Astrocyte (in vitro differentiated cells and primary cell): ENCODE data around the gene COG5. TPM values are rescaled to one million over a fixed set of nuclear protein-coding genes. Genes with fewer than 3 reads are reported as not detected.

Source experiments
- DNase-seq: peaks from one replicate; pipeline ENCODE4 v3.0.0-alpha.2; 2010; ENCODE audit warnings: low read depth
- FAIRE-seq: peaks from 2 replicates; lab custom pipeline; 2011; peaks lifted over from hg19 to GRCh38; lab: Jason Lieb, UNC
- H2AFZ ChIP-seq: 2 replicates; pipeline ENCODE4 v1.6.0; 2012; ENCODE audit warnings: low read depth, low read length, inconsistent platforms
- H3K27ac ChIP-seq: 2 replicates; pipeline ENCODE4 v1.5.1; 2011; ENCODE audit warnings: low read depth, low read length, inconsistent platforms
- H3K27me3 ChIP-seq: 2 replicates; pipeline ENCODE4 v1.6.0; 2011; ENCODE audit warnings: low read length, inconsistent platforms; ENCODE audit not compliant: insufficient read depth
- H3K36me3 ChIP-seq: 2 replicates; pipeline ENCODE4 v1.5.1; 2011; ENCODE audit warnings: low read length, inconsistent platforms; ENCODE audit not compliant: insufficient read depth
- H3K4me1 ChIP-seq: 2 replicates; pipeline ENCODE4 v1.5.1; 2011; ENCODE audit warnings: low read length, inconsistent platforms; ENCODE audit not compliant: insufficient read depth
- H3K4me2 ChIP-seq: 2 replicates; pipeline ENCODE4 v1.6.0; 2012; ENCODE audit warnings: low read length, inconsistent platforms
- H3K4me3 ChIP-seq: 2 replicates; pipeline ENCODE4 v1.5.1; 2011; ENCODE audit warnings: low read depth, mild to moderate bottlenecking, low read length, inconsistent platforms; ENCODE audit not compliant: insufficient read depth
- H3K79me2 ChIP-seq: 2 replicates; pipeline ENCODE4 v1.6.0; 2012; ENCODE audit warnings: mild to moderate bottlenecking, low read length, inconsistent platforms; ENCODE audit not compliant: insufficient read depth
- H3K9ac ChIP-seq: 2 replicates; pipeline ENCODE4 v1.6.0; 2012; ENCODE audit warnings: mild to moderate bottlenecking, low read length, inconsistent platforms
- H3K9me3 ChIP-seq: 2 replicates; pipeline ENCODE4 v1.5.1; 2012; ENCODE audit warnings: low read depth, mild to moderate bottlenecking, low read length, inconsistent platforms; ENCODE audit not compliant: insufficient read depth
- H4K20me1 ChIP-seq: 2 replicates; pipeline ENCODE4 v1.6.0; 2012; ENCODE audit warnings: low read length, inconsistent platforms; ENCODE audit not compliant: insufficient read depth
- H3K27ac Mint-ChIP-seq: one replicate; pipeline ENCODE4 v1.8.0; 2021; ENCODE audit warnings: mild to moderate bottlenecking, mixed read lengths; ENCODE audit not compliant: unreplicated experiment
- H3K27me3 Mint-ChIP-seq: one replicate; pipeline ENCODE4 v1.8.0; 2021; ENCODE audit warnings: low read depth, mixed read lengths; ENCODE audit not compliant: unreplicated experiment
- H3K36me3 Mint-ChIP-seq: one replicate; pipeline ENCODE4 v1.8.0; 2021; ENCODE audit warnings: low read depth, mixed read lengths; ENCODE audit not compliant: unreplicated experiment
- H3K4me1 Mint-ChIP-seq: one replicate; pipeline ENCODE4 v1.8.0; 2021; ENCODE audit warnings: low read depth, mixed read lengths; ENCODE audit not compliant: unreplicated experiment
- H3K4me3 Mint-ChIP-seq: one replicate; pipeline ENCODE4 v1.8.0; 2021; ENCODE audit warnings: mild to moderate bottlenecking, moderate library complexity, mixed read lengths; ENCODE audit not compliant: unreplicated experiment
- H3K9me3 Mint-ChIP-seq: one replicate; pipeline ENCODE4 v1.8.0; 2021; ENCODE audit warnings: mild to moderate bottlenecking, mixed read lengths; ENCODE audit not compliant: unreplicated experiment
- EZH2 ChIP-seq: IDR thresholded peaks from 2 replicates; pipeline ENCODE4 v1.6.1; 2012; ENCODE audit warnings: mild to moderate bottlenecking, low read length, inconsistent platforms; ENCODE audit not compliant: insufficient read depth
- total RNA-seq: library from RNA; stranded (reverse); gene quantifications from 2 replicates; pipeline ENCODE4 v1.2.1, GENCODE V29; 2021
- TF ChIP-seq, protein P1 (sequence below): IDR thresholded peaks from 2 replicates; pipeline ENCODE4 v1.5.1; 2011; ENCODE audit warnings: low read depth, mild to moderate bottlenecking, inconsistent platforms, low read length, moderate library complexity; ENCODE audit not compliant: insufficient read depth

Gene COG5
- total RNA-seq, 1 donor from 2014 or later, result 57.1 TPM

DNA sequence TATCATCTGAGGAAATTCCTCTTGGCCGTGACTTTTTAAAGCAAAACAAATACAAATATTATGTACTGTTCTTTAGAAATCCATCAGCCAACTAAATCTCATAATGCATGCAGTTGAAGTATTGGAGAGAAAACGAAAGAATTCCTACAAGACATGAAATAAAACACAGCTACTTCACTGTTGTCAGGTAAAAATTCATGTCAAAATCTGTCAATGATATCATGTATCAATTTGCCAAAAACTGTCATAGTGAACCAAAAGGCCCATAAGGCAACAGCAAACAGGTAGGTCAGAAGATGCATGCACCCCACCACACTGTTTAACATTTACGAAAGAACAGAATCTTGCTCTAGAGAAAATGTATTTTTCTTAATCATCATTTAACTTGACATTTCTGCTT, 91.6 kb downstream of the COG5 start:
- H3K4me3 ChIP-seq, result no peak overlapping the region
- H3K9ac ChIP-seq, result no peak overlapping the region
- no peak for FAIRE-seq
- Mint-ChIP-seq H3K27ac (no peak overlapping the region), H3K4me3 (no peak overlapping the region), H3K4me1 (peaks cover 3% of the 10 kb centered on the region), H3K36me3 (no peaks in the 10 kb centered on the region), H3K9me3 (no peaks in the 10 kb centered on the region), H3K27me3 (no peaks in the 10 kb centered on the region)
- no peak overlapping the region for H3K4me2 ChIP-seq
- no peaks in the 10 kb centered on the region for H3K9me3 ChIP-seq
- H3K79me2 ChIP-seq, result no peaks in the 10 kb centered on the region
- peaks cover 6% of the 10 kb centered on the region for H4K20me1 ChIP-seq
- no peak for TF ChIP-seq EZH2
- TF ChIP-seq, protein P1, sequence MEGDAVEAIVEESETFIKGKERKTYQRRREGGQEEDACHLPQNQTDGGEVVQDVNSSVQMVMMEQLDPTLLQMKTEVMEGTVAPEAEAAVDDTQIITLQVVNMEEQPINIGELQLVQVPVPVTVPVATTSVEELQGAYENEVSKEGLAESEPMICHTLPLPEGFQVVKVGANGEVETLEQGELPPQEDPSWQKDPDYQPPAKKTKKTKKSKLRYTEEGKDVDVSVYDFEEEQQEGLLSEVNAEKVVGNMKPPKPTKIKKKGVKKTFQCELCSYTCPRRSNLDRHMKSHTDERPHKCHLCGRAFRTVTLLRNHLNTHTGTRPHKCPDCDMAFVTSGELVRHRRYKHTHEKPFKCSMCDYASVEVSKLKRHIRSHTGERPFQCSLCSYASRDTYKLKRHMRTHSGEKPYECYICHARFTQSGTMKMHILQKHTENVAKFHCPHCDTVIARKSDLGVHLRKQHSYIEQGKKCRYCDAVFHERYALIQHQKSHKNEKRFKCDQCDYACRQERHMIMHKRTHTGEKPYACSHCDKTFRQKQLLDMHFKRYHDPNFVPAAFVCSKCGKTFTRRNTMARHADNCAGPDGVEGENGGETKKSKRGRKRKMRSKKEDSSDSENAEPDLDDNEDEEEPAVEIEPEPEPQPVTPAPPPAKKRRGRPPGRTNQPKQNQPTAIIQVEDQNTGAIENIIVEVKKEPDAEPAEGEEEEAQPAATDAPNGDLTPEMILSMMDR, result no peak
- H3K4me1 ChIP-seq, result no peaks in the 10 kb centered on the region
- no peak for DNase-seq
- H3K27me3 ChIP-seq, result no peaks in the 10 kb centered on the region
- H2AFZ ChIP-seq, result no peak overlapping the region
- no peak overlapping the region for H3K27ac ChIP-seq
- H3K36me3 ChIP-seq, result no peaks in the 10 kb centered on the region

DNA sequence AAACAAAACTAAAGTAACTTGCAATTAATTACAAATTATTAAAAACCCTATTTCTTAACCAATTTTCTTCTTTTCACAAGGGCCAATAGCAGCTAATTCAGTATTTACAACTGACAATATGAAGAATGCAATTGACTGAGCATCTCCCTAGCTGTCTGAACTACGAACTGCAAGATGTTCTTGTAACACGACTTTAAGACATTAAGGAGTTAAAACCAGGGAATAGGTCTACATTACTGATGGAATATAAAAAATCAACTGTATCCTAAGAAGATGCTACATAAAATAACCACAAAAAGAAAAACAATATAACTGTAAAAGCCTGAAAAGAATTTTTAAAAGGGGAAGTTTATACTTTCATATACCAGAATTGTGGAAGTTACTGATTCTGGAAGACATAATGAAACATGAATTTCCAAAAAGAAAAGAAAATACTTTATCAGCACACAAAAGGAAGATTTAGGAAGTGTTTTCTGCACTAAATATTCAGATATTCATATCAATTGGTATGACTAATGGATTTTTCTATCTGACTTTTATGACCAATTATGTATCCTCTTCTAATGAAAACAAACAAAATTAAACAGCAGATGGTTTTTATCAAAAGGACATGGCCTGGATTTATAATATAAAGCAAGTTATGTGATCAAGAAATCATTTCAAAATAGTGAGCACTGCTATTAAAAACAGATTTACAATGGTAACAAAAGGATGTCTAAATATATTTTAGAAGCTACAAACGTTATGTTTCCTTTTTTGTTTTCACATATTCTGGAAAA, 92.2 kb downstream of the COG5 start:
- H3K9me3 Mint-ChIP-seq, result no peaks in the 10 kb centered on the region
- no peak overlapping the region for H3K27ac Mint-ChIP-seq
- H3K4me1 Mint-ChIP-seq, result peaks cover 3% of the 10 kb centered on the region
- H3K27me3 Mint-ChIP-seq, result no peaks in the 10 kb centered on the region
- Histone ChIP-seq H3K9ac (no peak overlapping the region), H3K27ac (no peak overlapping the region), H3K4me2 (no peak overlapping the region), H3K9me3 (no peaks in the 10 kb centered on the region), H2AFZ (no peak overlapping the region), H3K4me1 (no peaks in the 10 kb centered on the region), H4K20me1 (peaks cover 6% of the 10 kb centered on the region), H3K79me2 (no peaks in the 10 kb centered on the region), H3K4me3 (no peak overlapping the region), H3K27me3 (no peaks in the 10 kb centered on the region), H3K36me3 (no peaks in the 10 kb centered on the region)
- H3K4me3 Mint-ChIP-seq, result no peak overlapping the region
- FAIRE-seq (no peak), DNase-seq (no peak)
- TF ChIP-seq, protein P1, result no peak
- no peak for TF ChIP-seq EZH2
- H3K36me3 Mint-ChIP-seq, result no peaks in the 10 kb centered on the region

DNA sequence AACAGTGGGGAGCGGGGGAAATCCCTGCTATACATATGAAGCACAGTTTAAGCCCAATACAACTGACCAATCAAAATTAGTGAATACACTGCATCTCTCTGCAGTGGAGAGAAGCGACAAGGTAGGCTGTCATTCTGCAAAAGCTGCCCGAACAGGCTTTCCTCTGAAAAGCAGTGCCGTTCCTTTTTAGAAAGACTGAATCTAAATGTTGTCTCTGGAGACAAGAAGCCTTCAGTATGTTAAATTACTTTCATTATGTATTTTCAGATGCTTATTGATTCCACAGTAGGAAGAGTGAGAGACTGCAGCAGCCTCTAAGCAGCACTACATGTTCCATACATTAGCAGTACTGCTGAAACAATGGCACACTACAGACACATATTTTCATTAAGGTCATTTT, 93.8 kb downstream of the COG5 start, which contains the start of gene GPR22:
GPR22 (plus strand) TSS at position 129 of the 400 bp plus-strand sequence. CDS start 4,004 bp downstream, outside the sequence.
- Histone ChIP-seq H2AFZ (no peak within 1 kb of the TSS), H4K20me1 (peaks cover 6% of the 10 kb centered on the region), H3K4me1 (no peaks in the 10 kb centered on the region), H3K79me2 (no peaks in the 10 kb centered on the region), H3K36me3 (no peaks in the 10 kb centered on the region), H3K4me3 (no peak within 1 kb of the TSS), H3K27me3 (no peaks in the 10 kb centered on the region), H3K9me3 (no peaks in the 10 kb centered on the region), H3K4me2 (no peak within 1 kb of the TSS), H3K9ac (no peak within 1 kb of the TSS), H3K27ac (no peak within 1 kb of the TSS)
- Mint-ChIP-seq H3K9me3 (no peaks in the 10 kb centered on the region), H3K27ac (no peak within 1 kb of the TSS), H3K4me1 (peaks cover 3% of the 10 kb centered on the region), H3K4me3 (no peak within 1 kb of the TSS), H3K36me3 (no peaks in the 10 kb centered on the region), H3K27me3 (no peaks in the 10 kb centered on the region)
- FAIRE-seq (no peak), DNase-seq (no peak)
- TF ChIP-seq, protein P1, result no peak
- TF ChIP-seq EZH2, result no peak
